A549 treated with Hydrocortisone at 1 μM for 4 hours (cell line): Measurements from ENCODE around the gene NRK. TPM values are rescaled to one million over a fixed set of nuclear protein-coding genes. Genes with fewer than 3 reads are reported as not detected.

Source experiments
- total RNA-seq: library from RNA; stranded (reverse); fragments of 200-300 nt; extraction: Qiagen RNA extraction; gene quantifications from 5 replicates; pipeline ENCODE4 v1.2.3, GENCODE V29; 2022

Gene NRK
- total RNA-seq = not detected in 5 replicates

GRCh38 chrX:105822138-105823091 lies at the start of gene NRK:
TSS of gene NRK (plus strand) at chrX:105822539. CDS start at chrX:105822846, 307 bp downstream.

Other genes with a start within 250 kb of the NRK start
- not detected in 5 replicates for gene SERPINA7, start 216.2 kb downstream of the NRK start, total RNA-seq